NCI-H128 (cell line): ENCODE results near the gene OMA1.
"Not testable (repeated sequence)": the region's sequence is repeated elsewhere in the genome, so short reads cannot be mapped to it uniquely, and the experiment has no call there.

Source experiments
- DNase-seq: peaks from one replicate; lab custom pipeline; 2025; ENCODE audit not compliant: unreplicated experiment; lab: John Stamatoyannopoulos, UW

The OMA1 gene

GRCh38 chr1:58573705-58574591 is 27.4 kb upstream of the OMA1 start:
- no peak for DNase-seq

GRCh38 chr1:58573138-58573537 is 26.6 kb upstream of the OMA1 start:
- DNase-seq: no peak

- DNase-seq: no peak
These were observed 26.2 kb upstream of the OMA1 start for GRCh38 chr1:58572690-58573089.

GRCh38 chr1:58571616-58572015 is 25.1 kb upstream of the OMA1 start:
- DNase-seq: no peak

GRCh38 chr1:58570817-58571216 is 24.3 kb upstream of the OMA1 start:
- no peak for DNase-seq

- DNase-seq: no peak
These were observed 23.6 kb upstream of the OMA1 start for GRCh38 chr1:58570094-58570493.

- no peak for DNase-seq
These were observed 22.4 kb upstream of the OMA1 start for GRCh38 chr1:58568911-58569310.

GRCh38 chr1:58568271-58568860 is 21.8 kb upstream of the OMA1 start:
- DNase-seq: no peak

GRCh38 chr1:58566339-58566738 is 19.8 kb upstream of the OMA1 start:
- DNase-seq: no peak

- DNase-seq: not testable (repeated sequence)
These were observed 17.2 kb upstream of the OMA1 start for GRCh38 chr1:58563715-58564114.

GRCh38 chr1:58561633-58562032 is 15.1 kb upstream of the OMA1 start:
- DNase-seq: no peak

GRCh38 chr1:58555393-58555792 is 8.9 kb upstream of the OMA1 start:
- no peak for DNase-seq

GRCh38 chr1:58551186-58552140 is 4.9 kb upstream of the OMA1 start:
- no peak for DNase-seq

GRCh38 chr1:58549291-58549690 is 2.8 kb upstream of the OMA1 start:
- not testable (repeated sequence) for DNase-seq

- no peak for DNase-seq
These were observed 1.8 kb upstream of the OMA1 start for GRCh38 chr1:58548371-58548770.

- DNase-seq: peak; percentile 41
These were observed 671 bp downstream of the OMA1 start for GRCh38 chr1:58545591-58546519.

- no peak for DNase-seq
These were observed 3.3 kb downstream of the OMA1 start for GRCh38 chr1:58543260-58543659.

- DNase-seq: no peak
These were observed 7.0 kb downstream of the OMA1 start for GRCh38 chr1:58539553-58539952.

- no peak for DNase-seq
These were observed 7.7 kb downstream of the OMA1 start for GRCh38 chr1:58538821-58539220.

GRCh38 chr1:58531842-58532241 is 14.7 kb downstream of the OMA1 start:
- not testable (repeated sequence) for DNase-seq
